WTC11 (cell line): ENCODE results near the gene CWF19L2. TPM values are rescaled to one million over a fixed set of nuclear protein-coding genes. Genes with fewer than 3 reads are reported as not detected.

Experiments
- ATAC-seq: fragments of 200-7000 bp; cut with Tn5 transposase; 2 replicates; pipeline ENCODE4 v1.10.0; 2021; ENCODE audit warnings: mild to moderate bottlenecking, moderate library complexity
- CTCF ChIA-PET: fragments of 300-600 bp; sonication (Branson Sonifier 250); formaldehyde crosslinking; loops from one replicate; lab custom pipeline; 2021; ENCODE audit warnings: antibody characterized with exemption; lab: Charles Lee
- POLR2A ChIA-PET: fragments of 350-600 bp; sonication (Branson Sonifier 250); formaldehyde crosslinking; loops from one replicate; lab custom pipeline; 2021; ENCODE audit warnings: antibody characterized with exemption; lab: Charles Lee
- DNase-seq: peaks from one replicate; pipeline ENCODE4 v3.0.0; 2021; ENCODE audit warnings: low spot score
- H3K27ac Mint-ChIP-seq: 2 replicates; pipeline ENCODE4 v1.8.0; 2021; ENCODE audit warnings: mixed read lengths
- H3K27me3 Mint-ChIP-seq: 2 replicates; pipeline ENCODE4 v1.8.0; 2021; ENCODE audit warnings: low read depth, mild to moderate bottlenecking, moderate library complexity, mixed read lengths
- H3K36me3 Mint-ChIP-seq: 2 replicates; pipeline ENCODE4 v1.8.0; 2021; ENCODE audit warnings: mixed read lengths
- H3K4me1 Mint-ChIP-seq: 2 replicates; pipeline ENCODE4 v1.8.0; 2022; ENCODE audit warnings: mixed read lengths
- H3K4me3 Mint-ChIP-seq: 2 replicates; pipeline ENCODE4 v1.8.0; 2021; ENCODE audit warnings: mild to moderate bottlenecking, moderate library complexity, mixed read lengths
- H3K9me3 Mint-ChIP-seq: 2 replicates; pipeline ENCODE4 v1.8.0; 2021; ENCODE audit warnings: mixed read lengths
- AR ChIP-seq: fragments of 250-450 bp; sonication (Bioruptor Pico); IDR thresholded peaks from 2 replicates; pipeline ENCODE4 v1.9.0; 2021; ENCODE audit warnings: mild to moderate bottlenecking
- CTCF ChIP-seq: fragments of 200-600 bp; IDR thresholded peaks from 2 replicates; pipeline ENCODE4 v1.8.0; 2022; ENCODE audit warnings: antibody characterized with exemption
- FOXP4 ChIP-seq: sonication (generic); formaldehyde crosslinking; IDR thresholded peaks from 2 replicates; pipeline ENCODE4 v1.8.0; 2022; ENCODE audit warnings: mild to moderate bottlenecking, missing genetic modification reagents
- NR3C1 ChIP-seq: sonication (generic); formaldehyde crosslinking; conservative IDR thresholded peaks from 2 replicates; pipeline ENCODE4 v1.8.1; 2023; ENCODE audit warnings: low read depth, mild to moderate bottlenecking, missing genetic modification reagents
- PREB ChIP-seq: sonication (generic); formaldehyde crosslinking; IDR thresholded peaks from 2 replicates; pipeline ENCODE4 v1.8.1; 2022; ENCODE audit warnings: mild to moderate bottlenecking, missing genetic modification reagents, moderate library complexity, borderline replicate concordance
- SOX15 ChIP-seq: fragments of 250-450 bp; sonication (Bioruptor Pico); IDR thresholded peaks from 2 replicates; pipeline ENCODE4 v1.9.0; 2021; ENCODE audit warnings: mild to moderate bottlenecking
- SP1 ChIP-seq: sonication (generic); formaldehyde crosslinking; conservative IDR thresholded peaks from 2 replicates; pipeline ENCODE4 v1.8.1; 2022; ENCODE audit warnings: missing genetic modification reagents
- ZBTB21 ChIP-seq: sonication (generic); formaldehyde crosslinking; IDR thresholded peaks from 2 replicates; pipeline ENCODE4 v1.8.1; 2023; ENCODE audit warnings: mild to moderate bottlenecking, missing genetic modification reagents, borderline replicate concordance
- ZNF138 ChIP-seq: sonication (generic); formaldehyde crosslinking; conservative IDR thresholded peaks from 2 replicates; pipeline ENCODE4 v1.8.1; 2022; ENCODE audit warnings: mild to moderate bottlenecking, moderate library complexity, missing genetic modification reagents
- ZNF281 ChIP-seq: sonication (generic); formaldehyde crosslinking; IDR thresholded peaks from 2 replicates; pipeline ENCODE4 v1.8.0; 2023; ENCODE audit warnings: mild to moderate bottlenecking, missing genetic modification reagents
- ZNF396 ChIP-seq: fragments of 250-450 bp; sonication (Bioruptor Pico); IDR thresholded peaks from 2 replicates; pipeline ENCODE4 v1.8.0; 2021; ENCODE audit warnings: mild to moderate bottlenecking, moderate library complexity, borderline replicate concordance
- ZNF532 ChIP-seq: fragments of 250-450 bp; sonication (Bioruptor Pico); IDR thresholded peaks from 2 replicates; pipeline ENCODE4 v1.9.0; 2021; ENCODE audit warnings: mild to moderate bottlenecking, borderline replicate concordance
- total RNA-seq: library from RNA; stranded (reverse); gene quantifications from 3 replicates; pipeline ENCODE4 v1.2.3, GENCODE V29; 2021

CWF19L2 gene
- total RNA-seq, 1 experiment from 2014 or later = 16.2 TPM

- no peak for TF ChIP-seq FOXP4
- TF ChIP-seq PREB (CRISPR knock-in tag) = no peak
- no peak for TF ChIP-seq ZNF532 (CRISPR knock-in tag)
- no peak for TF ChIP-seq SP1 (CRISPR knock-in tag)
- TF ChIP-seq ZNF138 (CRISPR knock-in tag) = no peak
- TF ChIP-seq ZBTB21 (CRISPR knock-in tag) = no peak
- TF ChIP-seq AR (CRISPR knock-in tag) = no peak
- no peak for TF ChIP-seq ZNF396 (CRISPR knock-in tag)
- no peak for TF ChIP-seq NR3C1
- TF ChIP-seq ZNF281 (CRISPR knock-in tag) = no peak
- TF ChIP-seq, all 79 proteins: peak for 0
These were observed 87.2 kb downstream of the CWF19L2 start (continued) for GRCh38 chr11:107370390-107370789.

- Mint-ChIP-seq H3K36me3 (peaks cover 14% of the 10 kb centered on the region), H3K27ac (peak overlapping the region; percentile 34; the same call in 1 of the 2 replicates), H3K4me1 (peaks cover 10% of the 10 kb centered on the region), H3K9me3 (no peaks in the 10 kb centered on the region), H3K27me3 (no peaks in the 10 kb centered on the region), H3K4me3 (no peak overlapping the region)
- ATAC-seq (peak; percentile 52), DNase-seq (no peak)
- TF ChIP-seq CTCF = no peak
- TF ChIP-seq SOX15 (CRISPR knock-in tag) = no peak
- no peak for TF ChIP-seq FOXP4
- ChIA-PET CTCF (no interaction called here), POLR2A (no interaction called here)
These were observed 97.9 kb downstream of the CWF19L2 start for GRCh38 chr11:107359701-107360100.
